PFSK-1 (cell line): Measurements from ENCODE around the gene ADORA3.

Source experiments
- POLR2AphosphoS5 ChIP-seq: IDR thresholded peaks from 2 replicates; pipeline ENCODE4 v1.6.1; 2012; ENCODE audit warnings: low read depth, mild to moderate bottlenecking, control low read depth, low read length, moderate library complexity
- TF ChIP-seq, protein P1 (sequence below), 2 experiments: IDR thresholded peaks; 2 replicates each; pipeline versions ENCODE4 v1.6.1 to v1.8.0; 2011 to 2012; ENCODE audit warnings: low read depth in 2 of 2, low read length in 2 of 2, control low read depth in 1 of 2, inconsistent platforms in 1 of 2, mild to moderate bottlenecking in 1 of 2, moderate library complexity in 1 of 2; ENCODE audit not compliant: insufficient read depth in 1 of 2

GRCh38 chr1:111505641-111506119, 2.2 kb upstream of the ADORA3 start:
- TF ChIP-seq POLR2AphosphoS5: no peak
- TF ChIP-seq, protein P1, sequence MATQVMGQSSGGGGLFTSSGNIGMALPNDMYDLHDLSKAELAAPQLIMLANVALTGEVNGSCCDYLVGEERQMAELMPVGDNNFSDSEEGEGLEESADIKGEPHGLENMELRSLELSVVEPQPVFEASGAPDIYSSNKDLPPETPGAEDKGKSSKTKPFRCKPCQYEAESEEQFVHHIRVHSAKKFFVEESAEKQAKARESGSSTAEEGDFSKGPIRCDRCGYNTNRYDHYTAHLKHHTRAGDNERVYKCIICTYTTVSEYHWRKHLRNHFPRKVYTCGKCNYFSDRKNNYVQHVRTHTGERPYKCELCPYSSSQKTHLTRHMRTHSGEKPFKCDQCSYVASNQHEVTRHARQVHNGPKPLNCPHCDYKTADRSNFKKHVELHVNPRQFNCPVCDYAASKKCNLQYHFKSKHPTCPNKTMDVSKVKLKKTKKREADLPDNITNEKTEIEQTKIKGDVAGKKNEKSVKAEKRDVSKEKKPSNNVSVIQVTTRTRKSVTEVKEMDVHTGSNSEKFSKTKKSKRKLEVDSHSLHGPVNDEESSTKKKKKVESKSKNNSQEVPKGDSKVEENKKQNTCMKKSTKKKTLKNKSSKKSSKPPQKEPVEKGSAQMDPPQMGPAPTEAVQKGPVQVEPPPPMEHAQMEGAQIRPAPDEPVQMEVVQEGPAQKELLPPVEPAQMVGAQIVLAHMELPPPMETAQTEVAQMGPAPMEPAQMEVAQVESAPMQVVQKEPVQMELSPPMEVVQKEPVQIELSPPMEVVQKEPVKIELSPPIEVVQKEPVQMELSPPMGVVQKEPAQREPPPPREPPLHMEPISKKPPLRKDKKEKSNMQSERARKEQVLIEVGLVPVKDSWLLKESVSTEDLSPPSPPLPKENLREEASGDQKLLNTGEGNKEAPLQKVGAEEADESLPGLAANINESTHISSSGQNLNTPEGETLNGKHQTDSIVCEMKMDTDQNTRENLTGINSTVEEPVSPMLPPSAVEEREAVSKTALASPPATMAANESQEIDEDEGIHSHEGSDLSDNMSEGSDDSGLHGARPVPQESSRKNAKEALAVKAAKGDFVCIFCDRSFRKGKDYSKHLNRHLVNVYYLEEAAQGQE (IDR thresholded peaks at IDR 0.05; ENCODE audit: insufficient read depth in 1 of 2, low read depth in 2 of 2, low read length in 2 of 2): no peak
